ENCODE measurements around the gene SCYL3. TPM values are rescaled to one million over a fixed set of nuclear protein-coding genes. Genes with fewer than 3 reads are reported as not detected.

SCYL3 gene
- total RNA-seq, 1 donor from 2014 or later: 9.9 TPM

- Histone ChIP-seq H3K36me3 (peaks cover 47% of the 10 kb centered on the region), H3K4me1 (peaks cover 9% of the 10 kb centered on the region), H3K27ac (no peak overlapping the region), H3K27me3 (ENCODE audit: low read depth) (no peaks in the 10 kb centered on the region), H3K9me3 (no peaks in the 10 kb centered on the region), H3K4me3 (no peak overlapping the region)
- DNase-seq (no peak), ATAC-seq (no peak)
- TF ChIP-seq CTCF (IDR thresholded peaks at IDR 0.05): no peak
- intact Hi-C loops (cut with DNase I): no loop called here
Measured at GRCh38 chr1:169885207-169885606, 8.5 kb downstream of the SCYL3 start.

GRCh38 chr1:169884634-169885033 is 9.1 kb downstream of the SCYL3 start:
- no peak for DNase-seq
- Histone ChIP-seq H3K27me3 (ENCODE audit: low read depth) (no peaks in the 10 kb centered on the region), H3K36me3 (peaks cover 47% of the 10 kb centered on the region), H3K9me3 (no peaks in the 10 kb centered on the region), H3K4me3 (no peak overlapping the region), H3K4me1 (peaks cover 4% of the 10 kb centered on the region), H3K27ac (no peak overlapping the region)
- ATAC-seq: no peak
- TF ChIP-seq CTCF (IDR thresholded peaks at IDR 0.05): no peak
- intact Hi-C loops (cut with DNase I): no loop called here

- H3K9me3 ChIP-seq: no peaks in the 10 kb centered on the region
- H3K4me3 ChIP-seq: no peak overlapping the region
- no peaks in the 10 kb centered on the region for H3K4me1 ChIP-seq
- H3K27me3 ChIP-seq (ENCODE audit: low read depth): no peaks in the 10 kb centered on the region
- no peak for TF ChIP-seq CTCF (IDR thresholded peaks at IDR 0.05)
- intact Hi-C loops (cut with DNase I): no loop called here
- DNase-seq (no peak), ATAC-seq (no peak)
- peaks cover 49% of the 10 kb centered on the region for H3K36me3 ChIP-seq
- no peak overlapping the region for H3K27ac ChIP-seq
Measured at GRCh38 chr1:169882039-169882511, 11.6 kb downstream of the SCYL3 start.

- Histone ChIP-seq H3K9me3 (no peaks in the 10 kb centered on the region), H3K36me3 (peaks cover 51% of the 10 kb centered on the region), H3K4me1 (no peaks in the 10 kb centered on the region), H3K27me3 (ENCODE audit: low read depth) (no peaks in the 10 kb centered on the region), H3K27ac (no peak overlapping the region), H3K4me3 (no peak overlapping the region)
- intact Hi-C loops (cut with DNase I): no loop called here
- no peak for DNase-seq
- TF ChIP-seq CTCF (IDR thresholded peaks at IDR 0.05): no peak
- no peak for ATAC-seq
Measured at GRCh38 chr1:169879034-169879840, 14.5 kb downstream of the SCYL3 start.

GRCh38 chr1:169878498-169878897 is 15.2 kb downstream of the SCYL3 start:
- DNase-seq (no peak), ATAC-seq (no peak)
- peaks cover 59% of the 10 kb centered on the region for H3K36me3 ChIP-seq
- intact Hi-C loops (cut with DNase I): no loop called here
- H3K4me3 ChIP-seq: no peak overlapping the region
- no peaks in the 10 kb centered on the region for H3K4me1 ChIP-seq
- H3K27me3 ChIP-seq (ENCODE audit: low read depth): no peaks in the 10 kb centered on the region
- H3K27ac ChIP-seq: no peak overlapping the region
- H3K9me3 ChIP-seq: no peaks in the 10 kb centered on the region
- no peak for TF ChIP-seq CTCF (IDR thresholded peaks at IDR 0.05)

All from lower lobe of right lung (tissue), 2 donors.